ENCODE data around the gene HAS3. TPM values are rescaled to one million over a fixed set of nuclear protein-coding genes. Genes with fewer than 3 reads are reported as not detected.

HAS3 gene
- total RNA-seq, 1 experiment from 2014 or later: 140 TPM

- TF ChIP-seq ZFX (IDR thresholded peaks at IDR 0.05) (no peak), POLR2AphosphoS5 (IDR thresholded peaks at IDR 0.05; ENCODE audit: low read depth, low read length) (no peak)
Observed at GRCh38 chr16:69108905-69109252, 3.4 kb downstream of the HAS3 start (continued).

DNA sequence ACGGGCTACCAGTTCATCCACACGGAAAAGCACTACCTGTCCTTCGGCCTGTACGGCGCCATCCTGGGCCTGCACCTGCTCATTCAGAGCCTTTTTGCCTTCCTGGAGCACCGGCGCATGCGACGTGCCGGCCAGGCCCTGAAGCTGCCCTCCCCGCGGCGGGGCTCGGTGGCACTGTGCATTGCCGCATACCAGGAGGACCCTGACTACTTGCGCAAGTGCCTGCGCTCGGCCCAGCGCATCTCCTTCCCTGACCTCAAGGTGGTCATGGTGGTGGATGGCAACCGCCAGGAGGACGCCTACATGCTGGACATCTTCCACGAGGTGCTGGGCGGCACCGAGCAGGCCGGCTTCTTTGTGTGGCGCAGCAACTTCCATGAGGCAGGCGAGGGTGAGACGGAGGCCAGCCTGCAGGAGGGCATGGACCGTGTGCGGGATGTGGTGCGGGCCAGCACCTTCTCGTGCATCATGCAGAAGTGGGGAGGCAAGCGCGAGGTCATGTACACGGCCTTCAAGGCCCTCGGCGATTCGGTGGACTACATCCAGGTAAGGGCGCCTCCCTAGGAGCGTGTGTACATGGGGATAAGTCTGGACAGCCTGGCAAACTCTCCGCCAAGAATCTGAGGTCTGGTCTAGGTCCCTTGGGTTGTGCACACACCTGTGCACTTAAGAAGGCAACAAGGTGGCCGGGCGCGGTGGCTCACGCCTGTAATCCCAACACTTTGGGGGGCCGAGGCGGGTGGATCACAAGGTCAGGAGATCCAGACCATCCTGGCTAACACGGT is 4.2 kb downstream of the HAS3 start:
- Histone ChIP-seq H3K79me2 (ENCODE audit: insufficient read depth, low read length) (peaks cover 89% of the 10 kb centered on the region), H3K27ac (ENCODE audit: low read depth, low read length) (no peak overlapping the region; the same call in 1 of the 2 replicates), H3K9ac (ENCODE audit: low read length) (no peak overlapping the region; the same call in 1 of the 2 replicates), H3K27me3 (ENCODE audit: insufficient read depth, low read length) (no peaks in the 10 kb centered on the region), H4K20me1 (ENCODE audit: insufficient read depth) (peaks cover 15% of the 10 kb centered on the region; the same call in 1 of the 2 replicates), H3K9me2 (ENCODE audit: insufficient read depth) (no peaks in the 10 kb centered on the region), H3K4me3 (replicated peaks in 1 of 2; ENCODE audit: low read depth in 1 of 2, low read length in 2 of 2) (no peak overlapping the region), H2AFZ (ENCODE audit: low read depth, low read length, poor library complexity, severe bottlenecking) (no peak overlapping the region), H3K9me3 (ENCODE audit: control insufficient read depth in 1 of 2, insufficient read depth in 1 of 2, low read depth in 1 of 2, low read length in 2 of 2) (no peaks in the 10 kb centered on the region), H3K4me1 (ENCODE audit: control insufficient read depth in 1 of 2, insufficient read depth in 2 of 2, low read length in 2 of 2) (peaks cover 19 to 61% of the 10 kb centered on the region in 2 experiments), H3K36me3 (ENCODE audit: control insufficient read depth in 1 of 2, insufficient read depth in 2 of 2, low read length in 2 of 2) (peaks cover 33 to 59% of the 10 kb centered on the region in 2 experiments; a peak in 3 of 4 replicates), H3K4me2 (ENCODE audit: low read length) (no peak overlapping the region)
- POLR2A ChIA-PET: interaction anchor here (0.5 to 1.8 kb wide), 4 partner anchors 36 to 192 kb away, joined by 3 to 4 read pairs (median 4); no protein-coding TSS in a partner anchor
- intact Hi-C loops (cut with micrococcal nuclease): loop anchor here (5.0 kb wide), 2 partner anchors 187 to 262 kb away; no protein-coding TSS in a partner anchor
- no TSS peak for BruUV-seq (replicated peaks)
- no peak for TF ChIP-seq SIN3A (IDR thresholded peaks at IDR 0.05; ENCODE audit: low read depth)
- TF ChIP-seq, protein P1, sequence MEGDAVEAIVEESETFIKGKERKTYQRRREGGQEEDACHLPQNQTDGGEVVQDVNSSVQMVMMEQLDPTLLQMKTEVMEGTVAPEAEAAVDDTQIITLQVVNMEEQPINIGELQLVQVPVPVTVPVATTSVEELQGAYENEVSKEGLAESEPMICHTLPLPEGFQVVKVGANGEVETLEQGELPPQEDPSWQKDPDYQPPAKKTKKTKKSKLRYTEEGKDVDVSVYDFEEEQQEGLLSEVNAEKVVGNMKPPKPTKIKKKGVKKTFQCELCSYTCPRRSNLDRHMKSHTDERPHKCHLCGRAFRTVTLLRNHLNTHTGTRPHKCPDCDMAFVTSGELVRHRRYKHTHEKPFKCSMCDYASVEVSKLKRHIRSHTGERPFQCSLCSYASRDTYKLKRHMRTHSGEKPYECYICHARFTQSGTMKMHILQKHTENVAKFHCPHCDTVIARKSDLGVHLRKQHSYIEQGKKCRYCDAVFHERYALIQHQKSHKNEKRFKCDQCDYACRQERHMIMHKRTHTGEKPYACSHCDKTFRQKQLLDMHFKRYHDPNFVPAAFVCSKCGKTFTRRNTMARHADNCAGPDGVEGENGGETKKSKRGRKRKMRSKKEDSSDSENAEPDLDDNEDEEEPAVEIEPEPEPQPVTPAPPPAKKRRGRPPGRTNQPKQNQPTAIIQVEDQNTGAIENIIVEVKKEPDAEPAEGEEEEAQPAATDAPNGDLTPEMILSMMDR (IDR thresholded peaks at IDR 0.05 in 2 of 3, conservative IDR thresholded peaks at IDR 0.05 in 1 of 3; ENCODE audit: borderline replicate concordance in 1 of 3, insufficient read depth in 1 of 3, low read depth in 2 of 3, low read length in 2 of 3): no peak
- TF ChIP-seq TCF7L2 (IDR thresholded peaks at IDR 0.05; ENCODE audit: borderline replicate concordance, extremely low read depth, insufficient read depth, insufficient read length): no peak
- no peak for TF ChIP-seq SP1 (IDR thresholded peaks at IDR 0.05; ENCODE audit: low read depth)
- no peak for TF ChIP-seq RAD21 (IDR thresholded peaks at IDR 0.05; ENCODE audit: low read depth)
- no peak for TF ChIP-seq CEBPB (IDR thresholded peaks at IDR 0.05; ENCODE audit: low read depth)
- no peak for TF ChIP-seq ZFX (IDR thresholded peaks at IDR 0.05)
- no peak for TF ChIP-seq JUND (IDR thresholded peaks at IDR 0.05)
- TF ChIP-seq EZH2 (IDR thresholded peaks at IDR 0.05): no peak
- TF ChIP-seq, protein P2, sequence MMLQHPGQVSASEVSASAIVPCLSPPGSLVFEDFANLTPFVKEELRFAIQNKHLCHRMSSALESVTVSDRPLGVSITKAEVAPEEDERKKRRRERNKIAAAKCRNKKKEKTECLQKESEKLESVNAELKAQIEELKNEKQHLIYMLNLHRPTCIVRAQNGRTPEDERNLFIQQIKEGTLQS (IDR thresholded peaks at IDR 0.05): no peak
- no peak for TF ChIP-seq ZBTB33 (IDR thresholded peaks at IDR 0.05; ENCODE audit: extremely low read depth, insufficient replicate concordance, low read length)
- RAD21 ChIA-PET (ENCODE audit: low non-redundant PET in 1 of 2, low total read pairs in 2 of 2, uncharacterized antibody in 2 of 2, unreplicated experiment in 2 of 2): no interaction called here
- ATAC-seq: no peak
- CTCF ChIA-PET: no interaction called here
- DNase-seq (ENCODE audit: low read depth, low spot score): no peak

Data from HCT116 (cell line).